K562 (cell line): Measurements from ENCODE around the gene MIF. TPM values are rescaled to one million over a fixed set of nuclear protein-coding genes. Genes with fewer than 3 reads are reported as not detected.

Experiments
- ASH1L ChIP-seq: fragments of 450-650 bp; IDR thresholded peaks from 2 replicates; pipeline ENCODE4 v1.6.1; 2018; ENCODE audit warnings: borderline replicate concordance, mild to moderate bottlenecking, low read depth; ENCODE audit not compliant: partially characterized antibody
- CREM ChIP-seq: IDR thresholded peaks from 2 replicates; pipeline ENCODE4 v1.6.1; 2014; ENCODE audit warnings: antibody characterized with exemption, low read depth
- IRF9 ChIP-seq: fragments of 450-650 bp; IDR thresholded peaks from 2 replicates; pipeline ENCODE4 v1.6.1; 2016; ENCODE audit warnings: missing biosample characterization, missing genetic modification characterization
- KAT8 ChIP-seq: fragments of 450-650 bp; IDR thresholded peaks from 2 replicates; pipeline ENCODE4 v1.6.1; 2016; ENCODE audit warnings: low read depth, mild to moderate bottlenecking
- L3MBTL2 ChIP-seq: fragments of 450-650 bp; IDR thresholded peaks from 2 replicates; pipeline ENCODE4 v1.6.1; 2016; ENCODE audit warnings: mild to moderate bottlenecking, moderate library complexity
- PCBP1 ChIP-seq: fragments of 200-400 bp; formaldehyde crosslinking; IDR thresholded peaks from 2 replicates; pipeline ENCODE4 v1.6.1; 2018; ENCODE audit warnings: mild to moderate bottlenecking, low read depth, low read length; ENCODE audit not compliant: poor library complexity, severe bottlenecking
- POLR2G ChIP-seq: fragments of 200-400 bp; formaldehyde crosslinking; IDR thresholded peaks from 2 replicates; pipeline ENCODE4 v1.6.1; 2017; ENCODE audit warnings: low read depth, mild to moderate bottlenecking, antibody characterized with exemption, low read length, moderate library complexity
- PRMT5 ChIP-seq: sonication (generic); formaldehyde crosslinking; IDR thresholded peaks from 2 replicates; pipeline ENCODE4 v1.5.0; 2020; ENCODE audit warnings: missing genetic modification reagents
- SP2 ChIP-seq: IDR thresholded peaks from 2 replicates; pipeline ENCODE4 v1.6.1; 2011; ENCODE audit warnings: mild to moderate bottlenecking, low read depth, low read length, moderate library complexity; ENCODE audit not compliant: poor library complexity, severe bottlenecking; ENCODE audit errors: extremely low read depth
- TFAP4 ChIP-seq: sonication (generic); formaldehyde crosslinking; IDR thresholded peaks from 2 replicates; pipeline ENCODE4 v1.8.0; 2022; ENCODE audit warnings: missing genetic modification reagents, mild to moderate bottlenecking, moderate library complexity, borderline replicate concordance
- YY1 ChIP-seq, 3 experiments: IDR thresholded peaks; 2 replicates each; pipeline ENCODE4 v1.6.1; 2011; ENCODE audit warnings: low read length in 2 of 3, mild to moderate bottlenecking in 2 of 3, moderate library complexity in 2 of 3, borderline replicate concordance in 1 of 3, control low read depth in 1 of 3, low read depth in 1 of 3; ENCODE audit not compliant: insufficient read depth in 3 of 3, insufficient replicate concordance in 2 of 3, control insufficient read depth in 1 of 3, insufficient read length in 1 of 3; ENCODE audit errors: extremely low read depth in 1 of 3
- ZNF3 ChIP-seq: fragments of 250-450 bp; sonication (Bioruptor Pico); IDR thresholded peaks from 2 replicates; pipeline ENCODE4 v1.5.0; 2021; ENCODE audit warnings: mild to moderate bottlenecking, moderate library complexity
- ZNF41 ChIP-seq: fragments of 250-450 bp; sonication (Bioruptor Pico); conservative IDR thresholded peaks from 2 replicates; pipeline ENCODE4 v1.4.0; 2020; ENCODE audit warnings: mild to moderate bottlenecking
- ZNF57 ChIP-seq: fragments of 450-650 bp; formaldehyde crosslinking; IDR thresholded peaks from 2 replicates; pipeline ENCODE4 v1.4.0; 2020; ENCODE audit warnings: mild to moderate bottlenecking, moderate library complexity
- ZNF589 ChIP-seq: fragments of 200-800 bp; sonication (Bioruptor generic); IDR thresholded peaks from 2 replicates; pipeline ENCODE4 v1.6.1; 2016; ENCODE audit warnings: low read depth, missing genetic modification characterization, missing compliant biosample characterization
- polyA plus RNA-seq, 8 experiments: library from polyadenylated mRNA; depleted of rRNA in 4 of 8; stranded (reverse) in 5 of 8; unstranded in 3 of 8; fragments of >200 nt; fragmentation: Nextera tagmentation in 2 of 8; fragmentation: Illumina TruSeq in 1 of 8; extraction: Ambion mirVana in 2 of 8; extraction: Trizol in 1 of 8; gene quantifications; 2 replicates each; pipeline versions ENCODE4 v1.2.1 to v1.2.3, GENCODE V29; 2011 to 2014; ENCODE audit warnings: inconsistent platforms in 1 of 8, missing spikeins in 1 of 8
- total RNA-seq, 7 experiments: library from RNA; depleted of rRNA in 6 of 7; stranded (reverse); fragments of >200 nt in 6 of 7; fragmentation: Illumina TruSeq in 2 of 7; extraction: Trizol in 2 of 7; gene quantifications; 2 replicates each; pipeline versions ENCODE4 v1.2.1 to v1.2.3, GENCODE V29; 2011 to 2021; ENCODE audit warnings: low replicate concordance in 1 of 7
- TF ChIP-seq, protein P1 (sequence below): fragments of 450-650 bp; formaldehyde crosslinking; IDR thresholded peaks from 2 replicates; pipeline ENCODE4 v1.4.0; 2020; ENCODE audit warnings: mild to moderate bottlenecking, moderate library complexity
- TF ChIP-seq, protein P2 (sequence below), 3 experiments: IDR thresholded peaks in 2 of 3; conservative IDR thresholded peaks in 1 of 3; 2 replicates each; pipeline ENCODE4 v1.5.1; 2011 to 2012; ENCODE audit warnings: low read length in 3 of 3, mild to moderate bottlenecking in 3 of 3, control low read depth in 2 of 3, improper control_type of control experiment in 1 of 3, inconsistent platforms in 1 of 3, low read depth in 1 of 3, mixed read lengths in 1 of 3, moderate library complexity in 1 of 3; ENCODE audit not compliant: insufficient read depth in 2 of 3
- TF ChIP-seq, protein P3 (sequence below): fragments of 450-650 bp; formaldehyde crosslinking; IDR thresholded peaks from 2 replicates; pipeline ENCODE4 v1.4.0; 2020; ENCODE audit warnings: mild to moderate bottlenecking, moderate library complexity

MIF gene
- total and polyA plus RNA-seq, 9 of the 15 experiments (the other 6 are each of a cell fraction or from before 2014, with no cell fraction given) = 7.4 to 666 (median 193) TPM

- TF ChIP-seq, protein P1, sequence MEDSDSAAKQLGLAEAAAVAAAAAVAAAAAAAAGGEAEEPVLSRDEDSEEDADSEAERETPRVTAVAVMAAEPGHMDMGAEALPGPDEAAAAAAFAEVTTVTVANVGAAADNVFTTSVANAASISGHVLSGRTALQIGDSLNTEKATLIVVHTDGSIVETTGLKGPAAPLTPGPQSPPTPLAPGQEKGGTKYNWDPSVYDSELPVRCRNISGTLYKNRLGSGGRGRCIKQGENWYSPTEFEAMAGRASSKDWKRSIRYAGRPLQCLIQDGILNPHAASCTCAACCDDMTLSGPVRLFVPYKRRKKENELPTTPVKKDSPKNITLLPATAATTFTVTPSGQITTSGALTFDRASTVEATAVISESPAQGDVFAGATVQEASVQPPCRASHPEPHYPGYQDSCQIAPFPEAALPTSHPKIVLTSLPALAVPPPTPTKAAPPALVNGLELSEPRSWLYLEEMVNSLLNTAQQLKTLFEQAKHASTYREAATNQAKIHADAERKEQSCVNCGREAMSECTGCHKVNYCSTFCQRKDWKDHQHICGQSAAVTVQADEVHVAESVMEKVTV (CRISPR knock-in tag) = peak; percentile 50; the same call in 1 of the 2 replicates
- TF ChIP-seq ZNF589 (CRISPR knock-in tag) (no peak), IRF9 (tag) (no peak), CREM (0 out of 2 replicates have a peak, but pooled peaks have one; percentile 41), TFAP4 (peak; percentile 58; the same call in 1 of the 2 replicates), L3MBTL2 (peak; percentile 40), POLR2G (peak; percentile 40; the same call in 1 of the 2 replicates), ZNF3 (CRISPR knock-in tag) (no peak), ASH1L (no peak), ZNF41 (CRISPR knock-in tag) (no peak), SP2 (no peak), KAT8 (no peak), ZNF57 (CRISPR knock-in tag) (no peak), PCBP1 (peak; percentile 57), PRMT5 (CRISPR knock-in tag) (no peak), YY1 (IDR thresholded peaks at IDR 0.05; ENCODE audit: borderline replicate concordance in 1 of 3, control insufficient read depth in 1 of 3, extremely low read depth in 1 of 3, insufficient read depth in 3 of 3, insufficient read length in 1 of 3, insufficient replicate concordance in 2 of 3, low read depth in 1 of 3, low read length in 2 of 3) (peak in 1 of 3 experiments; percentile 44)
- TF ChIP-seq, protein P2, sequence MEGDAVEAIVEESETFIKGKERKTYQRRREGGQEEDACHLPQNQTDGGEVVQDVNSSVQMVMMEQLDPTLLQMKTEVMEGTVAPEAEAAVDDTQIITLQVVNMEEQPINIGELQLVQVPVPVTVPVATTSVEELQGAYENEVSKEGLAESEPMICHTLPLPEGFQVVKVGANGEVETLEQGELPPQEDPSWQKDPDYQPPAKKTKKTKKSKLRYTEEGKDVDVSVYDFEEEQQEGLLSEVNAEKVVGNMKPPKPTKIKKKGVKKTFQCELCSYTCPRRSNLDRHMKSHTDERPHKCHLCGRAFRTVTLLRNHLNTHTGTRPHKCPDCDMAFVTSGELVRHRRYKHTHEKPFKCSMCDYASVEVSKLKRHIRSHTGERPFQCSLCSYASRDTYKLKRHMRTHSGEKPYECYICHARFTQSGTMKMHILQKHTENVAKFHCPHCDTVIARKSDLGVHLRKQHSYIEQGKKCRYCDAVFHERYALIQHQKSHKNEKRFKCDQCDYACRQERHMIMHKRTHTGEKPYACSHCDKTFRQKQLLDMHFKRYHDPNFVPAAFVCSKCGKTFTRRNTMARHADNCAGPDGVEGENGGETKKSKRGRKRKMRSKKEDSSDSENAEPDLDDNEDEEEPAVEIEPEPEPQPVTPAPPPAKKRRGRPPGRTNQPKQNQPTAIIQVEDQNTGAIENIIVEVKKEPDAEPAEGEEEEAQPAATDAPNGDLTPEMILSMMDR (IDR thresholded peaks at IDR 0.05 in 2 of 3, conservative IDR thresholded peaks at IDR 0.05 in 1 of 3; ENCODE audit: insufficient read depth in 2 of 3, low read depth in 1 of 3, low read length in 3 of 3) = peak; percentile 82 to 91 (median 87)
- TF ChIP-seq, protein P3, sequence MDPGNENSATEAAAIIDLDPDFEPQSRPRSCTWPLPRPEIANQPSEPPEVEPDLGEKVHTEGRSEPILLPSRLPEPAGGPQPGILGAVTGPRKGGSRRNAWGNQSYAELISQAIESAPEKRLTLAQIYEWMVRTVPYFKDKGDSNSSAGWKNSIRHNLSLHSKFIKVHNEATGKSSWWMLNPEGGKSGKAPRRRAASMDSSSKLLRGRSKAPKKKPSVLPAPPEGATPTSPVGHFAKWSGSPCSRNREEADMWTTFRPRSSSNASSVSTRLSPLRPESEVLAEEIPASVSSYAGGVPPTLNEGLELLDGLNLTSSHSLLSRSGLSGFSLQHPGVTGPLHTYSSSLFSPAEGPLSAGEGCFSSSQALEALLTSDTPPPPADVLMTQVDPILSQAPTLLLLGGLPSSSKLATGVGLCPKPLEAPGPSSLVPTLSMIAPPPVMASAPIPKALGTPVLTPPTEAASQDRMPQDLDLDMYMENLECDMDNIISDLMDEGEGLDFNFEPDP (CRISPR knock-in tag) = no peak
These were observed 44.9 kb upstream of the MIF start (continued) for GRCh38 chr22:23849009-23850006.
